ENCODE results near the gene SPI1.

- TF ChIP-seq CTCF (IDR thresholded peaks at IDR 0.05): no peak
- TF ChIP-seq EZH2 (IDR thresholded peaks at IDR 0.05): no peak
Observed at GRCh38 chr11:47403135-47403534, 24.8 kb upstream of the SPI1 start.

Data from neural progenitor cell (in vitro differentiated cells).